HG03442 (cell line): ENCODE measurements around the gene KLF6.

Experiments
- ATAC-seq: cut with Tn5 transposase; IDR thresholded peaks from one replicate; pipeline ENCODE4 v1.9.1; 2021; ENCODE audit warnings: mild to moderate bottlenecking, moderate library complexity; ENCODE audit not compliant: unreplicated experiment

The KLF6 gene

DNA sequence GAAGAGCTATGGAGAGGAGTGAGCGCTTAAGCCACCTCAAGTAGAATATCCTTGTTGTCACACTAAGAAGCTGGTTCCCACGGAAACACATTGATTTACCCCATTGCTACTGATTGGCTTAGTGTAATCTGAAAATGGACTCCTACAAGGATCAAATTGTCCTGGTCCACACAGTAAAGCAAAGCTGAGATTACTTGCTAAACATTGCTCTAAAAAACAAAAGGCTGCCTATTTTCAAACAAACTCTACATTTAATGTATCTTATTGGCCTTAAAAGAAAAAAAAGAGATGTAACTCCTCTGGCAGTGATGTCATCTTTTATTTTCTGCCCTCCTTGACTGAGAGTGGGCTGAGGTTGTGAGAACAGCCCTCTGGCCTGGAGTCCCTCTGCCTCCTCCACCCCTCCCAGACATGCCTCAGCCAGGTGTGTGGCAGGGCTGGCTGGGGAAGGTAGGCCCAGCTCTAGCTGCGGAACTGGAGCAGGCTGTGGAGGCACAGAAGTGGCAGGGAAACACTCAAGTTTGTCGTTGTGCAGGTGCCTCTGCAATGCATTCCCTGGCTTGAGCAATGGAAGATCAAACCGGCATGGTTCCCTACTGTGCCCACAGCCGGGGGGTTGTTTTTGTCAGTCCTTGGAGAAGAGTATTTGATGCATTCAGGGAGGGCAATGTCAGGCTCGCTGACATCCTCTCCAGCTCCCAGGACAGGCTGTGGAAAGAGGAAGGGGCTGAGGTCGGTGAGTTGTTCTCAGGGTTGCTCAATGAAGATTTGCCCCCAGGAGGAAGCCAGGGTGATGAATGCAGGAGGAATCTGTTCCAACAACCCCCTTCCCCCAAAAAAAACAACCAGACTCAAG is 9.1 kb downstream of the KLF6 start:
- ATAC-seq, result no peak

DNA sequence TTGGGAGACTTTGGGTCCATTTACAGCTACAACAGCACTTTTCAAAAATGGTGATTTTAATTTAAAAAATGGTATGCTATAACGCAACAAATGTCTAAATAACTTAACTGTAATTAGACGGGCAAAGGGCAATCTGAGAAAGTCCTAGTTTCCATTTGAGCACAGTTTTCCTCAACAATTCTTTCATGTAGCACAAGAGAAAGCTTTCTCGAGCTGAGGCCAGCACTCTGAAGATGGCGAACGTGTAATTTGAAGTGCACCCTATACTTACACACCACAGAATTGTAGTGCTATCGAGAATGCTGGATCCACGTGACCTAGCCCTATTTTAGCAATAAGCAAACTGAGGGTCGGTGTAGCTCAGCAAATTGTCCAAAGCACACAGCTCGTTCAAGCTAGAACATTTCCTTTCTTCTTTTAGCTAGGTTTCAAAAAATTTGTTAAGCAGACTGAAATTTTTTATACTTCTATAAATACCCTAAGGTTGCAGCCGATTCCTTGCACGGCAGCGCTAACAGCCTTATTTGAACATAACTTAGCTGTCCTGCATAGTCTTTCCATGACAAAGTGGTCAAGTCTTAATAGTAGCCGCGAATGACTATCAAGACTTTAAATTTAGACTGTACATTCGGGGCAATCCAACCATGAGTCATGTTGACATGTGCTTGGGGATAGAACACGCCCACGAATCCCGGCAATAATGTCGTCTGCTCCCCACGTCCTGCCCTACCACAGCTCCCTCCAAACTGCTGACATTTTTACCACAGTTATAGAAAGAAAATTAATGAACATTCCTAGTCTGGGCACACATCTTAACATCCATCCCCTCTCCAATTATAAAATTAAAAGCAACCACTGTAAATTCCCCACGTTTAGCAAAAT is 10.0 kb downstream of the KLF6 start:
- ATAC-seq, result no peak

DNA sequence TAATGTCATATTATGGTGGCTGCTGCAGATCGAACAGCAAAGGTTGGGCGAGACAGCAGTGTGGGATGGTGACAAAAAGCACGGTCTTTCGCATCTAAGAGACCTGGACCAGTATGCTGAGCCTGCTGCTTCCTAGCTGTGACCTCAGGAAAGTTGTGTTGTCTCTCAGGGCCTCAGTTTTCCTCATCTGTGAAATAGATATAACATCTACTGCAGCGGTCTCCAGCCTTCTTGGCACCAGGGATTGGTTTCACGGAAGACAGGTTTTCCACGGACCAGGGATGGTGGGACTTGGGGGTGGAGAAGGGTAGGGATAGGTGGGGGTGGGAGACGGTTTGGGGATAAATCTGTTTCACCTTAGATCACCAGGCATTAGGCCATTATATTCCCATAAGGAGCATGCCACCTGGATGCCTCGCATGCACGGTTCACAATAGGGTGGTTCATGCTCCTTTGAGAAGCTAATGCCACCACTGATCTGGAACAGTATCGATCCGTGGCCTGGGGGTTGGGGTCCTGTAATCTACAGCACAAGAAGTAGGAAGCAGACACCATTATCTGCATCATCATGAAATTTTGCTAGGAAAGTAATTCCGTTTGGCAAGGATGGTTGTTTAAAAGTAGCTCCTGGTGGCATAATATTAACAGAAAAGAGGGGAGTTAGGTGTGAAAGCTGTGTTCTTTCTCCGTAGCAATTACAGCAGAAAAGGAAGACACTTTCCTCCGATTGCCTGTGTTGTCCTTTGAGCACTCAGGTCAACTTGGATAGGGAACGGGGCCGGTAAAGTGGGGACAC is 10.8 kb downstream of the KLF6 start:
- no peak for ATAC-seq

DNA sequence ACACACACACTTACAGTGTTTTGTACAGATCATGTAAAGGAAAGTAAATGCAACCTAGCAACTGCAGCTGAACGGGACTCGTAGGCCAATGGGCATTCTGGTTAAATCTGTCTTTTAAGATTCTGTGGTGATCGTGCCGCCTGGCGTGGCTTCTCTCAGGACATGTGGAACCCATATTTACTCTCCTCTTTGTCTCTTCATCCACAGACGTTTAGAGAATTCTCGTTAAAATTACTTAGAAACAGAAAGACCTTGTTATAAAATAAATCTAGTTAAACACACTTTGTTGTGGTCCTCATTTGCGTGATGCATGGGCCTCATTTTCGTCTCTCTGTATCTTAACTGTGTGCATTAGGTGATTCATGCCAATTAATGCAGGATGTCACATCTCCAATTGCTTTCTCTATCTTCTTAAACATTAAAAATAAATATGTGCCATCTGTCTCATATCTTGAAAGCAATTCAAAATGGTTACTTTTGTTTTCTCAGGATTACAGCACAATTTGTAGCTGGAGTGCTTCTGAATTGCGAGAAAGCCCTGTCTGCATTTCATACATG is 11.5 kb downstream of the KLF6 start:
- ATAC-seq, result no peak

- ATAC-seq, result no peak
Measured at GRCh38 chr10:3772361-3773171, 12.4 kb downstream of the KLF6 start.

DNA sequence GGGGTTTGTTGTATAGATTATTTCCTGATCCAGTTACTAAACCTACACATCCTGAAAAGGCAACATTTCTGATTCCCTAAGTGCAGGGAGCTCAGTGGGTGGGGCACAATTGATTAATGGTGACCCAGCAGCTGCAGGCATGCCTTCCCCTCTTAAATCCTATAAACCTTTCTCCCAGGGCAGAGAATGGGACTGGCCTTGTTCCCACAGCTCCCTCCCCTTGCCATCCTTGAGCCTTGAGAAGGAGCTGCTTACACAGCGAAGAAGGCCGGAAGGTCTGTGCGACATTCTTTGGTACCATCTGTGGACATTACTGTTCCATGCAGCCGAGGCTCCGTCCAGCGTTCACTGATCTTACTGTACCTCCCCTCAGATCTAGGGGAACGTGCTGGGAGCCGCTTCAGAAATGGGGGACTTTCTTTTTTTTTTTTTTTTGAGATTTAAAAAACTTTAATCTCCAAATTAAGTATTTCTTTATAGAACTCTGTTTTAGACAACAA is 14.3 kb downstream of the KLF6 start:
- ATAC-seq, result no peak

DNA sequence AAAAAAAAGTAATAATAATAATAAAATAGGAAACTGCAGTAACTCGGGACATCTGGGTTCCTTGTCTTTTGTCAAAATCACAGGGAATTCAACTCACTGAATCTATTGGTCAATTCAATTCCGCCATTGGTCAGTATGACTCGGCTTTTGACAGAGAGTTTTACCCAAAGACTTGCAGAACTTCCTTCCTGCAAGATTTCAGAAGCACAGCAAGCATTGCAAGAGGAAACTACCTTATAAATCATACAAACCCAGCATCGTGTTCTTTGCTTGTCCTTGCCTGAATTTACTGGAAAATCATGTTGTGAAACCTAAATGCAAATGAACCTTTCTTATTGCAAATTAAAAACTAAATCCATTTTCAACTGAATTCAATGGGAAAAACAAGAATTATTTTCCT is 15.5 kb downstream of the KLF6 start:
- ATAC-seq, result no peak

GRCh38 chr10:3766046-3766756 is 18.8 kb downstream of the KLF6 start:
- no peak for ATAC-seq

DNA sequence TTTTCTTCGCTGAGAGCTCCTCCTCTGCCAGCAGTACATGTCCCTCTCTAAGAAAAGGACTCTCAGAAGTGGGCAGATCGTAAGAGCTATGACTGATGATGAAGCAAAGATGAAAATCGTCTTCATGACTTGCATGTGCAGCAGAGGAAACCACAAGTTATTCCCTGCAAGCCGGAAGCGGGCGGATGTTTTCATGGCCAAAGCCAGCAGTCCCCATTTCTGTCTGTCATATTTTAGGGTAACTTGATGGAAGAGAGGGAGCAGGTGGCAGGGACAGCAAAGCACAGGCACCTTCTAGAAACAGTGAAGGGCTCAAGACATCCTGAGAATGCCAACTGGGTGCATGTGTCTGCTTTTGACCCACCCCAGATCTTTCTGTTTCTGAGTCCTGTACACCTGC is 19.9 kb downstream of the KLF6 start:
- ATAC-seq, result peak; percentile 26

DNA sequence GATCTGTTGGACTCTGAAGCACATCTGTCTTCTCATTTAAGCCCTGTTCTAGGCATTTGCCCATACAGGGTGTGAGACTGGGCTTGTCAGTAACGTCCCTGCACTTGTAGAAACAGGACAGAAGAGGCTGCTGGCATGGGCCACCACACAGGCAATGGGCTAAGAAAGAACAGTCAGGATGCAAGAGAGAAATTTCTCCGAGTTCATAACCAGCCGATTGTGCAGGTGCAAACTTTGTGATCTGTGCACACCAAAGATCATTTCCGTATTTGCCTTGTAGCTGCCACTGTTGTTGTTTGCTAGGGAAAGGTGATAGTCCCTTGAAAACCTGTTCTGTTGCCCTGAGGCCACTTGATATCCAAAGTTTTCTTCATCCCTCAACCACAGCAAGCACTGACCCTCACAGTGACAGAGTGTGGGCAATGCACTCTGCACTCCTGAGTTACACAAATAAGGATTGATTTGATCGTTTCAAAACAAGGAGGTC is 20.3 kb downstream of the KLF6 start:
- no peak for ATAC-seq

- ATAC-seq, result no peak
Measured at GRCh38 chr10:3763852-3764625, 21.0 kb downstream of the KLF6 start.

DNA sequence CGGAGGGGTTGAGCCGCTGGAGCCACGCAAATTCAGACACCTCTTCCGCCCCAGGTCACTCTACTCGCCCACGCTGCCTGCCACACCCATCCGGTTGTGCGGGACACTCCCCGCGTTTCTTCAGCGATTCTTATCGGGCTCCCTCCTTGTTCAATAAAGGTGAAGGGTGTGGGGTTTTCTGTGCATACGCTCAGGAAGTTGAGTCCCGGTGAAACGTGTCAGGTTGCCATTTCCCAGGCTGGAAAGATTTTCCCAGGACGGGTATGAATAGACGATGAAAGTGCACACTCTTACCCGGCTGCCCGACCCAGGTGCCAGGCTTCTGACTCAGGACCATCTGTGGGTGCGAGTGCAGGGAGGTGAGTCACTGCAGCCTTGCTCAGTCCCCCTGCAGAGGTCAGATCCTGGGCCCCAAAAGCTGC is 22.0 kb downstream of the KLF6 start:
- ATAC-seq, result no peak

DNA sequence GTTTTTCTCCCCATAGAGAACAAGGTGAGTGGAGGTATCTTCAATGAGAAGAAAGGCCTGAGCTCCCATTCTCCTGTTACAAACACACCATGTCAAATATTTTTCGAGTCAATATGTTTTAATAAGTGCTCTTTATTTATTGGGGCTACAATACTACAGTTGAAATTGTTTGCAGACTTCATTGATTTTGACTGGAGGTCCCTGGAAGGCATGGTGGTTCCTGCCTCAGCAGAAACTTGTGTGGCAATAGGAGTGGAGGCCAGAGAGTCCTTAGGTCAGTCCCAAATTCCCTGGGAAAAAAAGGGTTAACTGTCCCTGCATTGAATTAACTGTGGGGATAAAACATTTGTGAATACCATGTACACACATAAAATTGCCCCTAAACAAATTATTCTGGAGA is 22.7 kb downstream of the KLF6 start:
- ATAC-seq, result no peak

DNA sequence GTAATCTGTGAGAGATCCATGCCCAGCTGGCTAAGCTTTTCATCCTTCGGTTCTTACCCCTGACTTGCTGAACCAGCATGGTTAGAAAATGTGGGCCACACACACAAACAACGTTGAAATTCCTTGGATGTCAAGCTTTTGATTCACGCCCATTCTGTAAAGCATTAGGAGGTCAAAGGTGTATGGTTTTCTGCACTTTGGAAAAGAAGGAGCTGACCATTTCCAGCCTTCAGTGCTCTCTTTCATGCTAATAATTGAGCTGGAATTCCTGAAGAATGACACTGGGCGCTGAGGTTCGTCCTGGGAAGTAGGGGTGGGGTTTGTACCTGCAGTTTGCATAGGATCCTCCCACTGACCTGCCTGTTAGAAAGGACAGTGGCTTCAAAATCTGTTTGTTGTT is 23.1 kb downstream of the KLF6 start:
- no peak for ATAC-seq

DNA sequence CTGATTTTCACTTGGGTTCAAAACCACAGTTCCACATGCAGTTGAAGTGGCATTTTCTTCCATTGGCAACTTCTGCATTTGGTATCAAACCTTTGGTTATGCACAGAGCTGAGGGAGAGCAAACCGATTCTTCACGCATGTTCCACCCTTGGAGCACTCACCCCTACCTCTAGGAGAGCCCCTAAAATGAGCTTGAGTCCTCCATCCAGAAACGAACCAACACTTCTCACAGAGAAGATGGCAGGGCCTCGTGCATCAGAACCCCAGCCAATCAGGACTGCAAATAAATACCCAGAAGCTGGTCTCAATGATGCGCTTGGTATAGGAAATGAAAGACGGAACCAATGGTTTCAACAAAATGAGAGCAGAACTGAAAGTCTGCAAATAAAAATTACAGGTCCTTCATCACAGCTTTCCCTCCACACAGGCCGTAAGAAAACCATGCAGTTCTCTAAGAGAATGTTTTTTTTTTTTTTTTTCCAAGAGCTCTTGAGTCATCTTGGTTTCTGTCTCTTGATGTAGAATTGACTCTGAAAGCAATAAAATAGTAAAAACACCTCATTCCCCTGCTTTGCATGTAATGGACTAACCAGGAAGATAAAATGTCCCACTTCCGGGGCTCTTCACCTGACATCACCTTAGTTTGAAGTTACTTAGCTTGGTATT is 23.9 kb downstream of the KLF6 start:
- ATAC-seq, result peak; percentile 43

- ATAC-seq, result no peak
Measured at GRCh38 chr10:3760083-3760482, 24.9 kb downstream of the KLF6 start.

DNA sequence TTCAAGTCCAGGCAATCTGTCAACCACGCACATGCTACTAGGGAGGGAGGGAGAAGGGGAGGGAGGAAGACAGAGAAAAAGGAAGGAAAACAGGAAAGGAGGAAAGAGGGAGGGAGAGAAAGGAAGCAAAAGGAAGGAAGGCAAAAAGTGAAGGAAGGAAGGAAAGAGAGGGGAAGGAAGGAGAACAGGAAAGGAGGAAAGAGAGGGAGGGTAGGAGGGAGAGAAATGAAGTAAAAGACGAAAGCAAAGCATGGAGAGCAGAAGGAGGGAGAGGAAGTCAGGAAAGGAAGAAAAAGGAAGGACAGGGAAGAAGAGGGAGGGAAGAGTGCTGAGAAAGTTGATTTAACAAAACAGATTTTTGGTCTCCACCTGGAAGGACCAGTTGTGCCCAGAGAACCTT is 25.6 kb downstream of the KLF6 start:
- no peak for ATAC-seq

DNA sequence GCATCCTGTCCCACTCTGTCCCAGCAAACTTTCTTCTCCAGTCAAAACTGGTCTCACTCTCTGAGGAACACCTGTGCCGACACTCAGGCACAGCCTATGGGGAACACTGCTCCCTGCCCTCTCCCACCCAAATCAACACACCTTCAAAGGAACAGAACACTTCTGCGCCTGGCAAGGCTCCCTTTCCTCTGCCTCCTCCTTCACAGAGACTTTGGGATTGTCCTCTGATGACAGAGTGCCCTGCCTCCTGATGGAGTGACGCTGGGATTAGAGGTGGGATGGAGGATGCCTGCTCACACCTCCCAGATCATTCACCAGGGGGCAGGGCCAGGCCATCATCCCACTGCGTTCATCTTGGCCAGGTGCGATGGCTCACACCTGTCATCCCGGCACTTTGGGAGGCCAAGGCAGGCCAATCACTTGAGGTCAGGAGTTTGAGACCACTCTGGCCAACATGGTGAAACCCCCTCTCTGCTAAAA is 26.5 kb downstream of the KLF6 start:
- ATAC-seq, result no peak
